ENCODE results near the gene ZNF518B. TPM values are rescaled to one million over a fixed set of nuclear protein-coding genes. Genes with fewer than 3 reads are reported as not detected.

ZNF518B gene
- total RNA-seq, 6 experiments from 2014 or later = 2.2 to 8.0 (median 4.4) TPM

DNA sequence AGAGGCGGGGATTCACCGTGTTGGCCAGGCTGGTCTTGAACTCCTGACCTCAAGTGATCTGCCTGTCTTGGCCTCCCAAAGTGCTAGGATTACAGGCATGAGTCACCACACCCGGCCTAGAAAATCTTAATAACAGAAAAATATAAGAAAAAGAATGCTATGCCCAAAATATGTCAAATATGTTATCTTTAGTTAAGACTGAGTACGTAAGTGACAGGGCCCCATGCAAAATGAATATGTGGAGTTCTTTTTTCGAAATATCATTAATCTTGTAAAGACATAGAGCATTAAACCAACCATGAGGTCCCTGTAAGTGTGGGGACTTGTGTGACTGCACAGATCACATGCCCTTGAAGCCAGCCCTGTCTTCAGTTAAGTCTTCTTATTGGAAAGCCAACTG lies 8.9 kb upstream of the ZNF518B start:
- WGBS (ENCODE audit: insufficient coverage, low coverage, low lambda C conversion rate, missing lambda C conversion rate) = 80% methylated on average over 5 of the region's 5 CpGs

GRCh38 chr4:10462876-10463275 lies 5.7 kb upstream of the ZNF518B start:
- WGBS (ENCODE audit: insufficient coverage, low coverage, low lambda C conversion rate, missing lambda C conversion rate) = 87% methylated on average over 3 of the region's 4 CpGs
- intact Hi-C loops (cut with DNase I) = no loop called here

More for the DNA sequence above, 8.9 kb upstream of the ZNF518B start:
- Histone ChIP-seq H3K27ac (no peak overlapping the region), H3K36me3 (no peaks in the 10 kb centered on the region), H3K4me3 (no peak overlapping the region), H3K4me1 (no peaks in the 10 kb centered on the region), H3K27me3 (peaks cover 0 to 6% of the 10 kb centered on the region in 2 donors), H3K9me3 (no peaks in the 10 kb centered on the region)
- intact Hi-C loops (cut with DNase I) = no loop called here
- ATAC-seq = no peak
- TF ChIP-seq CTCF (IDR thresholded peaks at IDR 0.05) (no peak), POLR2A (IDR thresholded peaks at IDR 0.05) (no peak)
- no peak for DNase-seq

GRCh38 chr4:10461850-10462400 lies 4.7 kb upstream of the ZNF518B start:
- no peak for ATAC-seq
- TF ChIP-seq CTCF (IDR thresholded peaks at IDR 0.05) = no peak
- no peak for TF ChIP-seq POLR2A (IDR thresholded peaks at IDR 0.05)
- Histone ChIP-seq H3K36me3 (no peaks in the 10 kb centered on the region), H3K27ac (no peak overlapping the region), H3K27me3 (peaks cover 0 to 13% of the 10 kb centered on the region in 2 donors), H3K4me3 (peak overlapping the region in 2 of 3 donors; percentile 12 to 40), H3K4me1 (no peaks in the 10 kb centered on the region), H3K9me3 (no peaks in the 10 kb centered on the region)
- no peak for DNase-seq
- intact Hi-C loops (cut with DNase I) = no loop called here
- 22% methylated on average over 15 of the region's 27 CpGs for WGBS (ENCODE audit: insufficient coverage, low coverage, low lambda C conversion rate, missing lambda C conversion rate)

More at GRCh38 chr4:10462876-10463275, 5.7 kb upstream of the ZNF518B start:
- Histone ChIP-seq H3K27ac (no peak overlapping the region), H3K9me3 (no peaks in the 10 kb centered on the region), H3K36me3 (no peaks in the 10 kb centered on the region), H3K27me3 (peaks cover 0 to 13% of the 10 kb centered on the region in 2 donors), H3K4me3 (no peak overlapping the region), H3K4me1 (no peaks in the 10 kb centered on the region)
- TF ChIP-seq CTCF (IDR thresholded peaks at IDR 0.05) (no peak), POLR2A (IDR thresholded peaks at IDR 0.05) (no peak)
- no peak for DNase-seq
- ATAC-seq = no peak

- Histone ChIP-seq H3K9me3 (no peaks in the 10 kb centered on the region), H3K4me1 (no peaks in the 10 kb centered on the region), H3K4me3 (peak overlapping the region in 2 of 3 donors; percentile 12 to 40), H3K36me3 (no peaks in the 10 kb centered on the region), H3K27me3 (peaks cover 0 to 13% of the 10 kb centered on the region in 2 donors), H3K27ac (no peak overlapping the region)
- DNase-seq (peak in 2 of 3 donors; percentile 57 to 68), ATAC-seq (peak; percentile 88 to 94 (median 92))
- intact Hi-C loops (cut with DNase I) = no loop called here
- TF ChIP-seq POLR2A (IDR thresholded peaks at IDR 0.05) (no peak), CTCF (IDR thresholded peaks at IDR 0.05) (peak; percentile 57 to 96 (median 75))
- WGBS (ENCODE audit: insufficient coverage, low coverage, low lambda C conversion rate, missing lambda C conversion rate) = 9% methylated on average over 22 of the region's 72 CpGs
Observed at GRCh38 chr4:10461091-10461849, 4.0 kb upstream of the ZNF518B start.

All from right lobe of liver (tissue), 6 donors.